Activated gamma-delta T cell (primary cell): ENCODE results near the gene PSPN.

Experiments
- DNase-seq: peaks from one replicate; lab custom pipeline; 2025; lab: John Stamatoyannopoulos, UW
- total RNA-seq, 2 donors: gene quantifications; one replicate each; lab custom pipeline; 2026; lab: John Stamatoyannopoulos, UW

PSPN gene, protein sequence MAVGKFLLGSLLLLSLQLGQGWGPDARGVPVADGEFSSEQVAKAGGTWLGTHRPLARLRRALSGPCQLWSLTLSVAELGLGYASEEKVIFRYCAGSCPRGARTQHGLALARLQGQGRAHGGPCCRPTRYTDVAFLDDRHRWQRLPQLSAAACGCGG
- total RNA-seq = 3.4 reads per million in 2 donors

DNA sequence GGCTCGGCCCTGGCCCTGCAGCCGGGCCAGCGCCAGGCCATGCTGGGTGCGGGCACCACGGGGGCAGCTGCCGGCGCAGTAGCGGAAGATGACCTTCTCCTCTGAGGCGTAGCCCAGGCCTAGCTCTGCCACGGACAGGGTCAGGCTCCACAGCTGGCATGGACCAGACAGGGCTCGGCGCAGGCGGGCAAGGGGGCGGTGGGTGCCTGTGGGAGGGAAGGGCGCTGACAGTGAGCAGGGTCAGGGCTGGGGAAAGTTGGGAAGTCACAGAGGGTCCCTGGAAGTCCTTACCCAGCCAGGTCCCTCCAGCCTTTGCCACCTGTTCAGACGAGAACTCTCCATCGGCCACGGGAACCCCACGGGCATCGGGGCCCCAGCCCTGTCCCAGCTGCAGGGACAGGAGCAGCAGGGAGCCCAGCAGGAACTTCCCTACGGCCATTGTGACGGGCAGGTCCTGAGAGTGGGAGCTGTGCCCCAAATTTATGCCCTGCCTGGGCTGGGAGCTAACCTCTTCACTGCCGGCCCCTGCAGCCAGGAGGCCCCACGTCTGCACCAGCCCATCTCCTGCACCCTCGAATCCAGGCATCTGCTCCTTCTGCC, at the start of gene PSPN:
TSS of gene PSPN (minus strand) at position 523 of the 600 bp plus-strand sequence. CDS start at position 439, 84 bp downstream.
- DNase-seq = no peak

DNA sequence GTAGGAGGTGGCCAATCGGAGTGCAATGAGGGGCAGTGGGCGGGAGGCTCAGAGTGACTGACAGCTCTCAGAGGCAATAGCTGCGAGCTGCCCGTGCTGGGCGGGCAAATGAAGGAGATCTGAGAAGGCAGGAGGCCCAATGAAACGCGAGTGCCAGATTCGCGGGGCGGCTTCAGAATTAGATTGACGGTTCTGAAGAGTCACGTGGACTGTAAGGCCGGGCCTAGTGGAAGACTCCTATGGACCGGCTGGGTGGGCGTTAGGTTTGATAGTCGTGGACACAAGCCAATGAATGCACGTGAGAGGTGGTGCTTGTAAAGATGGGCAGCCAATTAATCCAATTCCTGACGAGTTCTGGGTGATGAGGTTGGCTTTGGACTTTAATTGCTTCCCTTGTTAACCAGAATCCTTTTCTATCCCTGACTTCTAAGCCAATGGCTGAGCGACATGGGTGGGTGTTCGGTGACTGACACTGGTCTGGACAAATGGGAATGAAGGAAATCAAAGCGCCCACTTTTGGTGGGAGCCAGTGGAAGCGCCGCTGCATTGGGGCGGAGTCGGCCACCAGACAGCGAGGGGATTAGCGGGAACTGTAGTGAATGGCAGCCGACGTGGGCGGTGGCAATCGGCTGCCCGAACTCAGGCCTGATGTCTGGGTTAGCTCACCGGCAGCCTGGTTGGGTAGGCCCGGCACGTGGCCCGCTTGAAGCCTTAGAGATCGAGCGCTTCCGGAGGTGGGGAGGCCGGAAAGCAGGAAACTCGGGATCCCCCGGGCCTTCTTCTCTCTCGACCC, 49.4 kb upstream of the PSPN start:
- DNase-seq = peak; percentile 72

DNA sequence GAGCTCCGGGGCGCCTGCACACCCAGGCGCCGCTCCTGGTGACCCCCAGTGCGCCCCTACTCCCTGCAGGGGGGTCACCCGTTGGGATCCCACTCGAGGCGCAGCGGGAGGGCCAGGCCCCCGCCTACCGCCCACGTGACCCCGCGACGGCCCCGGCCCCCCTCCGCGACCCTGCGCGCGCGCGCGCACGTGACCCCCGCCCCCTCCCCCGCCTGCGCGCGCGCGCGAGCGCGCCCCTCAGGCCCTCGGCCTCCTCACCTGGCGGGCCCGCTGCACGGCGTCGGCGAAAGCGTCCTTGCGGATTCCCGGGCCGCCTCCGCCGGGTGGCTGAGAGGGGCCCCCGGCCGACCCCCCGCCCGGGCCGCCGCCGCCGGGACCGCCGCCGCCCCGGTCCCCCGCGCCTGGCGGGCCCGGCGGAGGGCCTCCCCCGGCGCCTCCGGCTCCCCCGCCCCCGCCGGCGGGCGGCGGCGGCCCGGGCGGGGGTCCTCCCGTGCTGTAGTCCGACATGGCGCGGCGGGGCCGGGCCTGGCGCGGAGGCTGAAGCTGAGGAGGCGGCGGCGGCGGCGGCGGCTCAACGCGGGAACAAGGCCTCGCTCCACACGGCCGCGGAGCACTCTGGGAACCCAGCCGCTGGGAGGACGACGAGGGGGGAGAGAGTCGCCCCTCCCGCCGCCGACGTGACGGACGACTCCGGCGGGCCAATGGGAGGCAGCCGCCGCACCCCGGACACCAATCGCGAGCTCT, 48.6 kb upstream of the PSPN start, which contains the start of gene KHSRP:
TSS of gene KHSRP (minus strand) at position 617 of the 744 bp plus-strand sequence. CDS start at position 507, 110 bp downstream.
- DNase-seq = peak; percentile 96

DNA sequence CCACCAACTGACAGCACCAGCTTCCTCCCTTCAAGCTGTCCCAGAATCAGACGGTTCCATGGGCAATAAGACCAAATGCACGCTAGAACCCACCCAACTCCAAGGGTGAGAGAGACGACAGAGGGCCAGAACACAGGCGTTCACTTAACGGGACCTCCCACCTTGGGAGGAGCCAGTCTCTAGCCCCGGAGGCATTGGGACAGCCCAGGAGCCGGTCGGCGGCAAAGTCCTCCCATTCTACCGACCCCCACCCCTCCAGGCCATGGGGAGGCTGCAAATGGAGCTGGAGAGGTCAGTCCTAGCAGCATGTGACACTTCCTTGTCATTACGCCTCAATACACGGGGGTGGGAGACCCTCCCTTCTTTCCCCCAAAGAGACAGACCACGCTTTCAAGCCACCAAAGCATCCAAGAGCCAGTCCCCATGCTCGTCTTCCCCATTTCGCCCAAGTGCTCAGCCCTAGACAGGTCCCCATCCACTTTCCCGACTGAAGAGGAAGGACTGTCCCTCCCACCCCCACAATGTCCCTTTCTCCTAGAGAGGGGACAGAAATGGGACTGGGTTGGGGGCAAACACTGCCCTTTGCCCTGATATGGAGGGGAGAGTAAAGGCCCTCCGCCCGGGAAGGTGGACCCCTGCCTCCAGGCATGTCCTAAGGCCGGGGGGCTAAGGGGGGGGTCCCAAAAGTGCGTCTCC, 47.9 kb upstream of the PSPN start:
- DNase-seq = no peak

DNA sequence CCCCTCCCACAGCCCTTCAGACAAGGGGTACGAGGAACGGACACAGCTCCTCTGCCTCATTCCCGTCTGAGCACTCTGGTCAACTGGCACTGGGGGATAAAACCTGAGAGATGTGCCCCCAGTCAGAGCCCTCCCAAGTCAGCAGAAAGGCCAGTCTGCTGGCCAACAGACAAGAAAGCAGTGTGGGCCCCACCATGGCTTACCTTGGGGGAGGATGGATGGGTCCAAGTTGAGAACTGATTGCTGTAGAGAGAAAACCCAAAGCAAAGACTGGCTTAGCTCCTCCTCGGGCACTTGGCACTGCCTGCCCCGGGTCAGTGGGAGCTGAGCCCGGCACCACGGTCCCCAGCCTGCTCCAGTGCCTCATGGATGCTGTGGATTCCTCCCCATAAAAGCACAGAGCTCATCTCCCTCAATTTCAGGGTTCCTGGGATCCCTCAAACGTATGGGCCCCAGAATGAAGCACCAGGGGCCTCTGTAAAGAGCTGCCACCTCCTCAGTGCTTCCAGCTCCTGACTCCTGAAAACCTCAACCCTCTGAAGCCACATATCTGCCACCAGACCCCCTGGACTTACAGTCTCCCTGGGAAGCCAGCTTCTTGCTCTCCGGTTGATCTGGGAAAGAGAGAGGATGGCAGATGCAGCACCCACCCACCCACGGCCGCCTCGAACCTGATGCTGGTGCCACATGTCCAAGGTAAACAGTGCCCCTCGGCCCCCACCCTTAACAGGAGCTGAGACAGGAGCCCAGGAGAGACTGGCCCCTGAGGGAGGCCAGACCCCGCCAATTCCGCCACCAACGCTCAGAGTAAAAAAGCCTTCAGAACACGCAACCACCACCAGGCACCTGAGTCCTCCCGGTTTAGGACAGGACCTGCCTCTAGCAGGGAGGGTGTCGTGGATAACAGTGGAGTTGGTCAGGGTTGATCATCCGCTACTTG, 45.6 kb upstream of the PSPN start:
- DNase-seq = no peak

DNA sequence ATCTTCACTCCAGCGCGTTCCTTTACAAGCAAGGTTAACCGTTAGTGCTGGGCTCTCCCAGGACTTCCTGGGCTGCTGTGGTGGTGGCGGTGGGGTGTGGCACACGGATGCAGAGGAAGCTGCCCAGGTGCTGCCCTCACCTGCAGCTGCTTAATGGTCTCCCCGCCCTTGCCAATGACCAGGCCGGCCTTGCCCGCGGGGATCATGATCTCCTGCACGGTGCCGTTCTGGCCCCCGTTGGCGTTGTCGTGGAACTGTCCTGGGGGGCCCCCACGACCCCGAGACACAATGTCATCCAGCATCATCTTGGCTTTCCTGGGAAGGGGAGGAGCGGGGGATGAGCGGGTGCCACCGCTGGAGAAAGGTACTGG, 42.8 kb upstream of the PSPN start:
- no peak for DNase-seq

DNA sequence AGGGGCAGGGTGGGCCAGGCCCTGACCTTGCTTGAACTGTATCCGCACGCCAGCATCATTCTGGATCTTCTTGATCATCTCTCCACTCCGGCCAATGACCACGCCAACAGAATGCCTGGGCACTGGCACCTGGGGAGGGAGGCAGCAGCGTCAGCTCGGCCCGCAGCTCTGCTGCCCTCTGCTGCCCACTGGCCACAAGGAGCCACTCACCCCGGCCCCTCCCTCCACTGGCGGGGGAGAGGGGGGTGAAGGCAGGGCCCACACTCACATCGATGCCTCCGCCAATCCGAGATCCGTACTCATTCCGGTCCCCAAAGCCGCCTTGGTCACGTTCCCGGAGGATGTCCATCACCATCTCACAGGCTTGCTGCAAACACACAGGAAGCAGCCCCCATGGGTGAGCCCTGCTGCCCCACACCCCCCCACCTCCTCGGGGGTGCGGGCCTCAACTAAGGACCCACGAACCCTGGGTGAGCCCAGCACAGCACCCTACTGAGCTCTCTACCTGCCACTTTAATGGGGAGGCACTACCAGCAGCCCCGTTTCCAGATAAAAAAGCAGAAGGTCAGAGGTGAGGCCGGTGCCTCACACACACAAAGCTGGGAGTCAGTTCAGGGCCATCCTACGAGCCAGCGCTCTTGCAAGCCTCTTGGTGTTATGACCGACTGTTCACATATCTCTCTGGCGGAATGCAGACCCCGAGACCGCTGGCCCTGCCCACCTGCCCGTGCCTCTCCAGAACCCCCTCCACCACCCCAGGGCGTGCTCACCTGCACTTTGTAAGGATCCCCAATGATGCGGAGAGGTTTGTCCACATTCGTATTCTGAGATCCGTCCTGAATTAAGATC, 42.2 kb upstream of the PSPN start:
- DNase-seq = no peak

DNA sequence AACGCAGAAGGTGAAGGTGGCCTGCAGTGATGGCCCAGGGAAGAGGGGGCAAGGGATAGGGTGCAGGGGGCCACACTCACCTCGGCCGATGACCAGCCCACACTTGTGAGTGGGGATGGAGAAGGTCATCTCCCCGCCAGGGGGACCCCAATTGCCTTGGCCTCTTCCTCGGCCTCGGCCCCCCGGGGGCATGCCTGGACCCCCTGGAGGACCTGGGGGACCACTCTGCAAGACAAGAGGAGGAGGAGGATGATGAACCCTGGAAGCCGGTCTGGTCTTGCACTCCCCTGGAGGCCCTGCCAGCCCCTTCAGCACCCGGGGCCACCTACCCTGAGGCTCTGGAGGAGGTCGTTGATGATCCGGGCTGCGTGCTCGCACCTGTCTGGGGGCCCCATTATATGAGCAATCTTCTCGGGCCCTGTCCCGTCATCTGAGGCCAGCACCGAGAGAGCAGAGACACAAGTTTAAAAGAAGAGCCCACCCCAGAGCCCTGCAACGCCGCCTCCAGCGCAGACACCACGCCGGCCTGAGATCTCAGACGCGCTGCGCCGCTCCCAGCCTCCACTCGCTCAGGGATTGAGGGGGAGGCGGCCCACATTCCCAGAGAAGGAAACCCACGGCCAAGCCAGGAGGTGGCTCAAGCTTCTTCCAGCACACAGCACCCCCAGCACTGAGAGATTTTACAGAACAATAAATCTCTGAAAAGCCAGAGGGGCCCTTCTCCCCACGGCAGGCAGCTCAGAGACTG, 41.1 kb upstream of the PSPN start:
- no peak for DNase-seq

DNA sequence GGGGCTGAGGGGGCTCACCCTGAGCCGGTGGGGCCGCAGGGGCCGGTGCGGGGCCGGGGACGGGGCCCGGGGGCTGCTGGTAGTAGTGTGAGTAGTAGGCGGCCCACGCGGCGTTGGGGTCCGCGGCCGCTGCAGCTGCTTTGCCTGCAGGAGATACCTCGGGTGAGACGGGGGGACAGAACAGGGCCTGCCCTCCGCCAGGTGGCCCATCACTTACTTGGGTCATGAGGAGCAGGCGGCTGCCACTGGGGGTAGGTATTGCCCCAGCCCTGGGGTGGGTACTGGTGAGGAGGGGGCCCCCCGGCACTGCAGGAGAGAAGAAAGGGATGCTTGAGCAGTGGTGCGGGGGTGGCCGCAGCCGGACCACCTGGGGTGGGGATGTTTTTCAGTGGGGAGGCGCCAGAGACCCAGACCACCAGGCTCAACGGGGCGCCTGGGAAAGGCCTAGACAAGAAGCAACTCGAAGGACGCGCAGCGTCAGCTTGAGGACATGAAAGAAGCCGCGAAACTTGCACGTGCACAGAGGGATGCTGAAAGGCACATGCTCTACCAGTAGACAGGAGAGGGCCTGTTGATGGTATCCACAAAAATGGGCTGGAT, 40.0 kb upstream of the PSPN start:
- no peak for DNase-seq

DNA sequence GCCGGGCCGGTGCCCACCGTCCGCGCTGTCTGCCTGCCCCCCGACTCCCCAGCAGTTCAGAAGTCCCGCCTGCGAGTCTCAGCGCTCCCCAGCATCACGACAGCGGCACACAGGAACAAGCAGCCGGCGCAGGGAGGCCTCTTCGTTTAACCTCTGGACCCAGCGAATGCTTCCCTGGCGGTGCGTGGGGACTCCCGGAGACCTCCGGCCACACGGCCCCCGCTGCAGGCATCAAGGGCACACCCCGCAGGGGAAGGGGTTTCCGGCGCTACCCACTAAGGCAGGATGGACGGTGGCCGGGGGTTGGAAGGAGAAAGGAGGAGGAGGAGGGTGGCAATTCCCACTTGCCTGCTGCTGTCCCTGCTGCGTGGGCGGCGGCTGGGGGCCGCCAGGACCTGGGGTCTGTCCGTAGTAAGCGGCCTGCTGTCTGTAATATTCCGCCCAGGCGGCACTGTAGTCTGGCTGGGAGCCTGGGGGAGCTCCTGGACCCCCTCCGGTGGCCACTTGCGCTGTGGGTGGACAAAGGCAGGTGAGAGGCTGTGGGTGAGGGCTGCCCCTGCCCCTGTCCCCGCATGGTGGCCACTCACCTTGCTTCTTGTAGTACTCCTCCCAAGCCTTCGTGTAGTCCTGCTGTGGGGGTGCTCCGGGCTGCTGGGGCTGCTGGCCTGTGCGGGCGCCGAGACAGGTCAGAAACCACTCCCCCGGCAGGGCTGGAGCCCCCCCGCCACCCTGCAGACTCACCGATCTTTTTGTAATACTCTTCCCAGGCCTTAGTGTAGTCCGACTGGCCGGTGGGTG, 39.3 kb upstream of the PSPN start:
- DNase-seq = no peak

DNA sequence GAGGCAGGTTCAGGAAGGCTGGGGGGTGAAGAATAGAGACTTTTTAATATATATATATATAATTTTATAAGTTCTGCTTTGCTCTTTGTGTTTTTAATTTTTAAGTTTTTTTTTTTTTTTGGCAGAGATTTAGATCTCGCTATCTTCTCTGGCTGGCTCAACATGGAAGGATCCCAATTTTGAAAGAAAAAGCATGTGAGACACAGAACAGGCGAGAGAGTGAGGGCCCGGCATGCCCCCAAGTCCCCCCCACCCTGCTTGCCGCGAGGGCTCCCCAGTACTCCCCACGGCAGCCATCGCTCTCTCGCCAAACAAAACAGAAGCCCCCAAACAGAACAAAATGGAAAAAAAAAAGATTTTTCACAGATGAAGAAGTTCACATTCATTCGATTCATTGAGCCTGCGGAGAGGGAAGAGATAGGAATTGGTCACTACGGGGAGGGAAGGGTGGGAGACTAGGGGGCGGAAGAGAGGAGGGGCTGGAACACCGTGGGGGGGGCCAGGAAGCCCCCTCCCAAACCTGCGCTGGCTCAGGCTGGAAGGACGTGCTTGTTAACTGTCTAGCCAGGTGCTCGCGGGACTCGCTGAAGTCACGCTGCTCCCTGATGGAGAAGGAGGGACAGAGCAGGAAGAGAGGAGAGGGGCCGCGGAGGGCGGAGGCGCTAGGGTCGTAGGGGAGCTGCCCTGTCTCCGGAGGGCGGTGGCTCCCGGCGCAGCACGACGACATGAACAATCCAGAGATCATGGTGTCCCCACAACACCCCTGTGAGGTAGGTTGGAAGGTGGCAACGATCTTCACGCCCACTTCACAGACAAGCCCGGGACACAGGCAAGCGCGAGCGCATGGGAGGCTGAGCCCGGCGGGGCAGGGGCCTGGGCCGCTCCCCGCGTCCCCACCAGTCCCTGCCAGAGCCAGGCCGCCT, 38.2 kb upstream of the PSPN start:
- no peak for DNase-seq

DNA sequence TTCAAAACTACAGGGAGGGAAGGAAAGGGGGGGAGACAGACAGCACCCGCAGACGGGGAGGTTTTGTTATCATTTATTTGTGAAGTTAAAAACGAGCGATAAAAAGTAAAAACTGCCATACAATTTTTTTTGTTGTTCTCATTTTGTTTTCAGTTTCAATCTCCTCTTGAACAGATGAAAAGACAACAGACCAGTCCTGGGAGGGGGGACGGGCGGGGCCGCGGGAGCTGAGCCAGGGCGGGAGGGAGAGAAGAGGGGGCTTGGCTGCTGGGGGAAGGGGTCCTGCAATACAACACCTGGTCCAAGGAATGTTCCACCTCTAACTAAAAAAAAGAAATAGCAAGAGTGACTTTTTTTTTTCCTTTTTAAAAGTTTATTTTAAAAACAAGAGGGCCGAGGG, 37.6 kb upstream of the PSPN start:
- no peak for DNase-seq

DNA sequence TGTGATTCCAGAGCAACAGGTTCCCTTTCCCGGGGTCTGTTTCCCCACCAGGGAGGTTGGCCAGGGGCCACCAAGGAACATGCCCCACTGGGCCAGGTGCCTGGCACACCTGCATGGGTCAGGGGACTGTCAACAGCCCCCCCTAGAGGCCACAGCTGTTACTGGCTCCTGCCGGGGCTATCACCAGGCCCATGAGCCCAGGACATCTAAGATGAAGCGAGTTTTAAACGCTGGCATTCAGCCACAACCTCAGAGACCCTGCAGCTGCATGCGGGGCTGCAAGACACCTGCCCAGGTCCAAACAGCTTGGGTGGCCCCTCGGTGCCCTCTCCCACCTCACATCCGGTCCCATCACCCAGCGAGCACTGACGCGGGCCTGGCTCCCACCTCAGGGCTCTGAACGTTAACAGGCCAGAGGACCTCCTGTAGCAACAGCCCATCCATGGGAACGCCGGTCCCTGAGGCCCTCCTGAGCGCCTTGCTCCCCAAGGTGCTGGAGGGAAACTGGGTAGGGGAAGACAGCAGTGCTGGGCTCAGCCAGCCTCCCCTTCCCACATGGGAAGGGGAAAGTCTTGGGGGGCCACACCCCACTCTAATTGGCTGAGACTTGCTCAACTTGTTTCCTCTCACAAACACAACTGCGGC, 36.8 kb upstream of the PSPN start:
- no peak for DNase-seq

DNA sequence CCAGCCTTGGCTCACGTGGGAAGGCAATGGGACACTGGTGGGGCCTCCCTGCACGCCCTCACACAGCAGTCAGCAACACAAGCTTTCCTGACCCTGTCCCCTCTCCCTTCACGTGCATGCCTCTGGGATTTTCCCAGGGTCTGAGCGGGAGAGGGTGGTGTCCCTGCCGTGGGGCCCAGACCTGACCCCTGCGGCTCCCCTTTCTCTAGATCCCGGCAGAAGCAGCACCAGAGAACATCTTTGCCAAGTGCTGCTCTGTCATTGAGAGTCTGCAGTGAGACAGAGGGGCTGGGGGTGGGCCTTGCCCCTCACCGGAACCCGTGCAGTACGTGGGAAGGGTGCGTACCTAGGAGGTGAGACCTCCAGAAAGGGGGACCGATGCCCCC, 36.3 kb upstream of the PSPN start:
- DNase-seq = no peak

DNA sequence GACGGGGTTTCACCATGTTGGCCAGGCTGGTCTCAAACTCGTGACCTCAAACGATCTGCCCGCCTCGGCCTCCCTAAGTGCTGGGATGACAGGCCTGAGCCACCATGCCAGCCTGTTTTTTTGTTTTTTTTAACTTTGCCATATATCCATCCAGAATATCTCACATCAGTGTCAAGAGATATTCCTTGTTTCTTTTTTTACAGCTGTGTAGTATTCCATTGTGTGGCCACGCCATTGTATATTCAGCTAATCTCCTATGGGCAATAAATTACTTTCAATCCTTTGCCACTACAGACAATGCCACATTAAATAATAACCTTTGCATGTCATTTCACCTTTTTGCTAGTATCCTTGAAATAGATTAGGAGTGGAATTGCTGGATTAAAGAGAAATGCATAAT, 33.6 kb upstream of the PSPN start:
- no peak for DNase-seq

DNA sequence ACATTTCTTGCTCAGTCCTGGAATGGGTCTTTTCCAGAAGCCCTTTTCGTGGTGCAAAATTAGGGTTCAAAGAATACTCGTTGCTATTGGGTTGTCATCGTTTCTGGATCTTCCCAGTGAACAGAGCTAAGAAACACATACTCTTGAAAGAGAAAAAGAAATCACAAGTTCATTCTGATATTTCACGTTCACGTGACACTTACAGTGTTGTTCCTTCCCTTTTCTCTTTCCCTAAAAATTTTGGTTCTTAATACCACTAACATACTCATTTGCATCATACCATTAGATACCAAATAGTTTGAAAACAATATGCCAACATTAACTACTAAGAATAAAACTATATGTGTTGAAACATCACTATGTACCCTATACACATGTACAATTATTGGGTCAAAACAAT, 30.7 kb upstream of the PSPN start:
- no peak for DNase-seq
